OCI-LY7 (cell line): ENCODE results near the gene DUS1L. TPM values are rescaled to one million over a fixed set of nuclear protein-coding genes. Genes with fewer than 3 reads are reported as not detected.

ENCODE experiments used
- BruUV-seq: library from RNA; stranded (reverse); fragments of 400-500 nt; replicated peaks from 2 replicates; lab custom pipeline; 2021; lab: Mats Ljungman, UMichigan
- CTCF ChIA-PET: fragments of 300-600 bp; sonication (Branson Sonifier 250); formaldehyde crosslinking; loops from one replicate; lab custom pipeline; 2022; ENCODE audit warnings: antibody characterized with exemption; ENCODE audit not compliant: unreplicated experiment; lab: Charles Lee
- POLR2A ChIA-PET: fragments of 300-600 bp; sonication (Branson Sonifier 250); formaldehyde crosslinking; loops from one replicate; lab custom pipeline; 2022; ENCODE audit warnings: antibody characterized with exemption; lab: Charles Lee
- DNase-seq: peaks from one replicate; pipeline ENCODE4 v3.0.0-alpha.2; 2015; ENCODE audit warnings: low spot score
- H2AFZ ChIP-seq: fragments of 200-600 bp; sonication (generic), shearing (Covaris generic); 2 replicates; pipeline ENCODE4 v1.6.1; 2014; ENCODE audit warnings: mild to moderate bottlenecking, antibody characterized with exemption, low read length, moderate library complexity
- H3K27ac ChIP-seq: fragments of 200-600 bp; sonication (generic); 2 replicates; pipeline ENCODE4 v1.5.1; 2014; ENCODE audit warnings: mixed run types, low read depth, mild to moderate bottlenecking, moderate library complexity, low read length, inconsistent platforms; ENCODE audit not compliant: poor library complexity, severe bottlenecking
- H3K36me3 ChIP-seq: fragments of 200-600 bp; sonication (generic); 2 replicates; pipeline ENCODE4 v1.6.1; 2014; ENCODE audit warnings: mild to moderate bottlenecking, antibody characterized with exemption, low read length, moderate library complexity, mixed read lengths; ENCODE audit not compliant: insufficient read depth
- H3K4me1 ChIP-seq: fragments of 200-600 bp; sonication (generic); 2 replicates; pipeline ENCODE4 v1.5.1; 2014; ENCODE audit warnings: mild to moderate bottlenecking, low read length; ENCODE audit not compliant: insufficient read depth, poor library complexity, severe bottlenecking
- H3K4me2 ChIP-seq: fragments of 200-600 bp; sonication (generic); 2 replicates; pipeline ENCODE4 v1.6.1; 2014; ENCODE audit warnings: mild to moderate bottlenecking, low read length
- H3K4me3 ChIP-seq: fragments of 200-600 bp; sonication (generic); 2 replicates; pipeline ENCODE4 v1.5.1; 2014; ENCODE audit warnings: mild to moderate bottlenecking, low read depth, low read length; ENCODE audit not compliant: poor library complexity, severe bottlenecking
- H3K79me2 ChIP-seq: fragments of 200-600 bp; sonication (generic); 2 replicates; pipeline ENCODE4 v1.6.1; 2016; ENCODE audit warnings: low read depth, mild to moderate bottlenecking, low read length, moderate library complexity, mixed read lengths; ENCODE audit not compliant: insufficient read depth
- H3K9me2 ChIP-seq: fragments of 200-600 bp; sonication (generic); 2 replicates; pipeline ENCODE4 v1.6.1; 2016; ENCODE audit warnings: mild to moderate bottlenecking, low read length, mixed read lengths; ENCODE audit not compliant: insufficient read depth
- H3K9me3 ChIP-seq: fragments of 200-600 bp; sonication (generic); 2 replicates; pipeline ENCODE4 v1.6.1; 2014; ENCODE audit warnings: mild to moderate bottlenecking, mixed run types, low read length, mixed read lengths
- H4K20me1 ChIP-seq: fragments of 200-600 bp; sonication (generic); 2 replicates; pipeline ENCODE4 v1.6.1; 2014; ENCODE audit warnings: mild to moderate bottlenecking, antibody characterized with exemption, low read length, moderate library complexity, mixed read lengths; ENCODE audit not compliant: insufficient read depth
- CTCF ChIP-seq: fragments of 200-600 bp; sonication (generic); conservative IDR thresholded peaks from 2 replicates; pipeline ENCODE4 v1.5.1; 2014; ENCODE audit warnings: mild to moderate bottlenecking, antibody characterized with exemption, low read length, moderate library complexity, mixed read lengths
- EZH2phosphoT487 ChIP-seq: fragments of 200-600 bp; sonication (generic); IDR thresholded peaks from 2 replicates; pipeline ENCODE4 v1.6.1; 2018; ENCODE audit warnings: low read depth, borderline replicate concordance, mild to moderate bottlenecking, mixed run types, antibody characterized with exemption, low read length, moderate library complexity, mixed read lengths
- intact Hi-C: fragments of 100-400 bp; cut with micrococcal nuclease; formaldehyde crosslinking; loops from one replicate; pipeline ENCODE4 v1.10.0; 2022; ENCODE audit not compliant: unreplicated experiment
- total RNA-seq, 2 experiments: library from RNA; depleted of rRNA in 1 of 2; stranded (reverse); fragments of >200 nt in 1 of 2; shearing (Covaris generic) in 1 of 2; gene quantifications; 2 replicates each; pipeline ENCODE4 v1.2.3, GENCODE V29; 2014 to 2022

Gene DUS1L
- total RNA-seq, 2 experiments from 2014 or later: 320 to 388 TPM

GRCh38 chr17:82047379-82047778 is 18.2 kb downstream of the DUS1L start:
- H4K20me1 ChIP-seq: no peaks in the 10 kb centered on the region
- H3K4me1 ChIP-seq: peaks cover 12% of the 10 kb centered on the region
- TF ChIP-seq EZH2phosphoT487: no peak
- TF ChIP-seq CTCF: no peak
- intact Hi-C loops: no loop called here
- H3K79me2 ChIP-seq: peaks cover 3% of the 10 kb centered on the region; the same call in 1 of the 2 replicates
- H3K4me2 ChIP-seq: no peak overlapping the region
- H2AFZ ChIP-seq: no peak overlapping the region
- CTCF ChIA-PET: no interaction called here
- H3K4me3 ChIP-seq: no peak overlapping the region
- no peaks in the 10 kb centered on the region for H3K9me2 ChIP-seq
- H3K36me3 ChIP-seq: no peaks in the 10 kb centered on the region
- BruUV-seq: no TSS peak
- no peak overlapping the region for H3K27ac ChIP-seq
- no peaks in the 10 kb centered on the region for H3K9me3 ChIP-seq
- POLR2A ChIA-PET: interaction anchor here (1.5 kb wide), 1 partner anchor 10 kb away, joined by 4 read pairs; the partner anchor contains the start of gene DCXR
- no peak for DNase-seq

- Histone ChIP-seq H3K27ac (no peak overlapping the region), H3K4me1 (peaks cover 11% of the 10 kb centered on the region), H3K9me3 (no peaks in the 10 kb centered on the region), H4K20me1 (no peaks in the 10 kb centered on the region), H3K79me2 (no peaks in the 10 kb centered on the region), H3K4me2 (no peak overlapping the region), H3K9me2 (no peaks in the 10 kb centered on the region), H2AFZ (no peak overlapping the region), H3K4me3 (no peak overlapping the region), H3K36me3 (no peaks in the 10 kb centered on the region)
- DNase-seq: no peak
- ChIA-PET POLR2A (interaction anchor here (1.5 kb wide), 1 partner anchor 10 kb away, joined by 4 read pairs; the partner anchor contains the start of gene DCXR), CTCF (no interaction called here)
- intact Hi-C loops: no loop called here
- BruUV-seq: no TSS peak
- TF ChIP-seq CTCF: no peak
- TF ChIP-seq EZH2phosphoT487: no peak
These were observed 18.7 kb downstream of the DUS1L start for GRCh38 chr17:82046903-82047302.

- intact Hi-C loops: no loop called here
- Histone ChIP-seq H3K79me2 (no peaks in the 10 kb centered on the region), H3K9me2 (no peaks in the 10 kb centered on the region), H3K4me3 (no peak overlapping the region), H3K27ac (no peak overlapping the region), H3K9me3 (no peaks in the 10 kb centered on the region), H3K4me2 (no peak overlapping the region), H3K36me3 (no peaks in the 10 kb centered on the region), H4K20me1 (no peaks in the 10 kb centered on the region), H3K4me1 (peaks cover 10% of the 10 kb centered on the region), H2AFZ (no peak overlapping the region)
- POLR2A ChIA-PET: no interaction called here
- no peak for DNase-seq
- no peak for TF ChIP-seq EZH2phosphoT487
- TF ChIP-seq CTCF: no peak
- BruUV-seq: no TSS peak
- CTCF ChIA-PET: no interaction called here
These were observed 19.6 kb downstream of the DUS1L start for GRCh38 chr17:82045936-82046484.
